ENCODE results near the gene LHCGR. TPM values are rescaled to one million over a fixed set of nuclear protein-coding genes. Genes with fewer than 3 reads are reported as not detected.
A peak's percentile ranks its signal among the peaks of the same experiment; 100 is the strongest.

LHCGR gene
- total RNA-seq, 1 donor from 2014 or later = not detected

DNA sequence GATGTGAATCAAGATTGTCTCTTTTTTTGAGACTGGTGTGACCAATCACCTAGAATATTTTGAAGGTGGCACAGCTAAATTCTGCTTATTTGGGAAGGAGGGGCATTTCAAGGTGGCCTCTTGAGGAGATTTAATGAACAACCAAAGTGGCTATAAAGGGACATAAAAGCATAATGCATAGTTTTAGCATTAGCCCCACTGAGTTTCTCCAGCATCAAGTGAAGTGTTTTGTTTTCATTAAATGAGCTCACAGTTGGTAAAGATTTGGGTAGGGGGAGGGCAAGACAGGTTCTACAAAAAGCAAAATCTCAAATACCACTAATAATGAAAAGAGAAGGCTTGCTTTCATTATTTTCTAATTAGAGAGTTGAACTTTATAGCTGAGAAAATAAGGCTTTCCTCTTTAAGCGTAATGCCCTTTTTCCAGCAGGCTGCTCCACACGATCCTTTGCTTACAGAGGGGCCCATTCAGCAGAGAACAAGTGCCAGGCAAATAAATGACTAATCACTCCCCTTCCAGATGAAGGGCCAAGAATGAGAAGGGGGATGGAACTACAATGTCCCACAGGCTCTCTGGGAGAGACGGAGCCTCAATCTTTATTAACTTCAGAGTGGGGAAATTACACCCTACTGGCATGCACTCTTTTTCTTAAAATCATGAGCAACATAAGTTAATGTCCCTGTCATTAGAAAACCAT is 35.9 kb downstream of the LHCGR start:
- TF ChIP-seq, protein P1, sequence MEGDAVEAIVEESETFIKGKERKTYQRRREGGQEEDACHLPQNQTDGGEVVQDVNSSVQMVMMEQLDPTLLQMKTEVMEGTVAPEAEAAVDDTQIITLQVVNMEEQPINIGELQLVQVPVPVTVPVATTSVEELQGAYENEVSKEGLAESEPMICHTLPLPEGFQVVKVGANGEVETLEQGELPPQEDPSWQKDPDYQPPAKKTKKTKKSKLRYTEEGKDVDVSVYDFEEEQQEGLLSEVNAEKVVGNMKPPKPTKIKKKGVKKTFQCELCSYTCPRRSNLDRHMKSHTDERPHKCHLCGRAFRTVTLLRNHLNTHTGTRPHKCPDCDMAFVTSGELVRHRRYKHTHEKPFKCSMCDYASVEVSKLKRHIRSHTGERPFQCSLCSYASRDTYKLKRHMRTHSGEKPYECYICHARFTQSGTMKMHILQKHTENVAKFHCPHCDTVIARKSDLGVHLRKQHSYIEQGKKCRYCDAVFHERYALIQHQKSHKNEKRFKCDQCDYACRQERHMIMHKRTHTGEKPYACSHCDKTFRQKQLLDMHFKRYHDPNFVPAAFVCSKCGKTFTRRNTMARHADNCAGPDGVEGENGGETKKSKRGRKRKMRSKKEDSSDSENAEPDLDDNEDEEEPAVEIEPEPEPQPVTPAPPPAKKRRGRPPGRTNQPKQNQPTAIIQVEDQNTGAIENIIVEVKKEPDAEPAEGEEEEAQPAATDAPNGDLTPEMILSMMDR (IDR thresholded peaks at IDR 0.05) = no peak
- H3K4me1 Mint-ChIP-seq (ENCODE audit: low read depth) = peaks cover 32% of the 10 kb centered on the region
- no peaks in the 10 kb centered on the region for H3K9me3 Mint-ChIP-seq (ENCODE audit: low read depth)
- H3K27ac Mint-ChIP-seq (ENCODE audit: unreplicated experiment) = peak overlapping the region; percentile 68
- H3K36me3 Mint-ChIP-seq (ENCODE audit: low read depth) = no peaks in the 10 kb centered on the region
- no peak for DNase-seq (ENCODE audit: low spot score)
- no peak overlapping the region for H3K4me3 Mint-ChIP-seq (ENCODE audit: unreplicated experiment)
- H3K27me3 Mint-ChIP-seq (ENCODE audit: low read depth) = peaks cover 2% of the 10 kb centered on the region

DNA sequence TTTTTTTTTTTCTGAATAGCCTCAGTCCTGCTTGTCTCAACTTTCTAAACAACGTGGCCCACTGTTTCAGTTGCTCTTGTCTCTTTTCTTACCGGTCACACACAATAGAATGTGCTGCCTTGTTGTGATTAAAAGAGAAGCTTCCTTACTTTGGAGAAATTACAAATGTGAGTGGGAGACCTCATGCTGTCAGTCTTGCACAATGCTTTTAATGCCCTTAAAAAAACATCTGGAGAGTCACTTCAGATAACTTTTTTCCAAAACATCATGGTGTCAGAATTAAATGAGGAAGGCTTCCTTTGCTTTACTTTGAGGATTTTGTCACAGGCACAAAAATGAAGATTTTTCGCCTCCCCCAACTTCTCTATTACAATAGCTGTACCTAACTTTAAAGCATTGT is 37.7 kb downstream of the LHCGR start:
- peaks cover 30% of the 10 kb centered on the region for H3K4me1 Mint-ChIP-seq (ENCODE audit: low read depth)
- no peak overlapping the region for H3K27ac Mint-ChIP-seq (ENCODE audit: unreplicated experiment)
- no peak for DNase-seq (ENCODE audit: low spot score)
- TF ChIP-seq, protein P1 (IDR thresholded peaks at IDR 0.05) = no peak
- H3K4me3 Mint-ChIP-seq (ENCODE audit: unreplicated experiment) = no peak overlapping the region
- no peaks in the 10 kb centered on the region for H3K36me3 Mint-ChIP-seq (ENCODE audit: low read depth)
- no peaks in the 10 kb centered on the region for H3K9me3 Mint-ChIP-seq (ENCODE audit: low read depth)
- H3K27me3 Mint-ChIP-seq (ENCODE audit: low read depth) = peaks cover 2% of the 10 kb centered on the region

DNA sequence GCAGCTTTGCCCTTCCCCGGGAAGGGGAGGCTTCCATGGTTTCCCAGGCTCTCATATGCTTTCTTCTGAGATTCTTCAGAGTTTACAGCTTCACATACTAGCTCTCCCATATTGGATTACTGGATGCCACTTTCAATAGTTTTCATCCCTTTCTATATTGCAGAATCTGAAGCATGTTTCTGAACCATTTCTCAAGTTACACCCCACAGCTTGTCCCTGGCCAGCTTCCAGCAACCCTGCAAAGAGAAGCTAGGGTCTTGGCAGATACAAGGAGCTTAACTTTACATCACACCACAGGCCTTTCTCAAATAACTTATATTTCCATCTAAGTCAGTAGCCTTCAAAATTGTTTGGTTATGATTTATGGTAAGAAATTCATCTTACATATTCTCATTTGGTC is 39.6 kb downstream of the LHCGR start:
- TF ChIP-seq, protein P1 (IDR thresholded peaks at IDR 0.05) = no peak
- no peaks in the 10 kb centered on the region for H3K9me3 Mint-ChIP-seq (ENCODE audit: low read depth)
- no peaks in the 10 kb centered on the region for H3K36me3 Mint-ChIP-seq (ENCODE audit: low read depth)
- H3K27me3 Mint-ChIP-seq (ENCODE audit: low read depth) = peaks cover 13% of the 10 kb centered on the region
- no peak for DNase-seq (ENCODE audit: low spot score)
- H3K4me3 Mint-ChIP-seq (ENCODE audit: unreplicated experiment) = no peak overlapping the region
- no peak overlapping the region for H3K27ac Mint-ChIP-seq (ENCODE audit: unreplicated experiment)
- H3K4me1 Mint-ChIP-seq (ENCODE audit: low read depth) = peaks cover 28% of the 10 kb centered on the region

DNA sequence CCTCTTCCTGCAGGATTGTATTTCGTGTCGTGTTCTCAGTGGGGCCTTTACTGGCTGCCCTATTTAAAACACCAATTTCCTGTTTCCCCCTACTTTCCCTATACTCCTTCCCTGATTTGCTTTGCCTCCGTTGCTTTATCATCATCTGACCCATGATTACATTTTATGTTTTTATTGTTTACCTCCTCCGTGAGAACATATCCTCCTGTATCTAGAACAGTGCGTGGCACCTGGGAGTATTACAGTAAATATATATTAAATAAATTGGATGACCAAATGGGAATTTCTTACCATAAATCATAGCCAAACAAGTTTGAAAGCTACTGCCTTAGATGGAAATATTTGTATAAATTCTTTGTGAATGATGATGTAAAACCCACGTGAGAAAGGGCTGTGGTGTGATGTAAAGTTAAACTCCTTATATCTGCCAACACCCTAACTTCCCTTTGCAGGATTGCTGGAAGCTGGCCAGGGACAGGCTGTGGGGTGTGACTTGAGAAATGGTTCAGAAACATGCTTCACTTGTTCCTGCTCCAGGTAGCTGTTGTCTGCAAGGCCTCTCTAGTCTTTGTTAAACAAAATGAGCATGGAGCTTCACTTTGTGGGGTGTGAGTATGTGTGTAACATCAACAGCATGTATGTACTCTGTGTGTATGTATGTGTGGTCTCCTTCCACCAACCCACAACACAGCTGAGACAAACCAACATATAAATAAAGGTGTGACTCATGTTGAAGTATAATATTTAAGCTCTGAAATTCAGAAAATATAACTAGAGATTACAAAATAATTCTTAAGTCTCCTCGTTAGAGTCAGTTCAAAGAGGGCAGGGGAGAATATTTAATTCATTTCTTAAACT is 40.3 kb downstream of the LHCGR start:
- TF ChIP-seq, protein P1 (IDR thresholded peaks at IDR 0.05) = no peak
- peaks cover 28% of the 10 kb centered on the region for H3K4me1 Mint-ChIP-seq (ENCODE audit: low read depth)
- H3K27me3 Mint-ChIP-seq (ENCODE audit: low read depth) = peaks cover 14% of the 10 kb centered on the region
- DNase-seq (ENCODE audit: low spot score) = no peak
- H3K4me3 Mint-ChIP-seq (ENCODE audit: unreplicated experiment) = no peak overlapping the region
- no peaks in the 10 kb centered on the region for H3K9me3 Mint-ChIP-seq (ENCODE audit: low read depth)
- H3K27ac Mint-ChIP-seq (ENCODE audit: unreplicated experiment) = no peak overlapping the region
- no peaks in the 10 kb centered on the region for H3K36me3 Mint-ChIP-seq (ENCODE audit: low read depth)

DNA sequence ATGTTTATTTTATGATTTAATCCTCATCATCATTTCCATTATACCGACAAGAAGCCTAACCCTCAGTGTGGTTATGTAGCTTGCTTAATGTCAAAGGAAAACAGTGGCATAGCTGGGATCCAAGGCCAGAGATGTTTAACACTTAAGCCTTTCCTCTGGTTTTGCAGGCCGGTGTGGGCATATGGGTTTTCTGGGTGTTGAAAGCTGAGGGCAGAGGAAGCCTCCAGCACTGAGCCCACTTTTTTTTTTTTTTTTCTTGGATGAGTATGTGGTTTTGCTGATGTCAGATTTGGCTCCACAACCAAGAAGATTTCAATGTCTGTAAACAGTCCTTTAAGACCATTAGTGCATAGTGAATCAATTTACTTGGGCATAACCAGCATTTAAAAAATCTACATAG is 41.3 kb downstream of the LHCGR start:
- peaks cover 21% of the 10 kb centered on the region for H3K4me1 Mint-ChIP-seq (ENCODE audit: low read depth)
- no peaks in the 10 kb centered on the region for H3K9me3 Mint-ChIP-seq (ENCODE audit: low read depth)
- no peaks in the 10 kb centered on the region for H3K36me3 Mint-ChIP-seq (ENCODE audit: low read depth)
- no peak overlapping the region for H3K27ac Mint-ChIP-seq (ENCODE audit: unreplicated experiment)
- H3K27me3 Mint-ChIP-seq (ENCODE audit: low read depth) = peaks cover 14% of the 10 kb centered on the region
- H3K4me3 Mint-ChIP-seq (ENCODE audit: unreplicated experiment) = no peak overlapping the region
- TF ChIP-seq, protein P1 (IDR thresholded peaks at IDR 0.05) = no peak
- no peak for DNase-seq (ENCODE audit: low spot score)

Data from chondrocyte (in vitro differentiated cells).